CD4-positive, alpha-beta memory T cell (primary cell): ENCODE data around the gene PBRM1. TPM values are rescaled to one million over a fixed set of nuclear protein-coding genes. Genes with fewer than 3 reads are reported as not detected.

Source experiments
- CTCF ChIA-PET: fragments of 350-600 bp; sonication (Branson Sonifier 250); formaldehyde crosslinking; loops from one replicate; lab custom pipeline; 2021; ENCODE audit warnings: inconsistent platforms; ENCODE audit not compliant: partially characterized antibody; lab: Charles Lee
- POLR2A ChIA-PET: fragments of 350-600 bp; sonication (Branson Sonifier 250); formaldehyde crosslinking; loops from one replicate; lab custom pipeline; 2021; ENCODE audit not compliant: partially characterized antibody; lab: Charles Lee
- DNase-seq, 5 donors: peaks; one replicate each; pipeline versions ENCODE4 v3.0.0 to v3.0.0-alpha.2; 2020 to 2022; ENCODE audit warnings: mixed read lengths in 1 of 5
- H3K27ac ChIP-seq: one replicate; pipeline ENCODE4 v1.7.0; 2013; ENCODE audit warnings: low read depth, low read length
- H3K27me3 ChIP-seq: 2 replicates; pipeline ENCODE4 v1.7.0; 2013; ENCODE audit warnings: mild to moderate bottlenecking, low read length, moderate library complexity; ENCODE audit not compliant: insufficient read depth
- H3K36me3 ChIP-seq: 2 replicates; pipeline ENCODE4 v1.7.0; 2013; ENCODE audit warnings: mild to moderate bottlenecking, low read length, moderate library complexity; ENCODE audit not compliant: insufficient read depth
- H3K4me1 ChIP-seq: 2 replicates; pipeline ENCODE4 v1.7.0; 2013; ENCODE audit warnings: mild to moderate bottlenecking, low read length, moderate library complexity; ENCODE audit not compliant: insufficient read depth
- H3K4me3 ChIP-seq, 2 donors: one replicate each; pipeline ENCODE4 v1.7.0; 2013; ENCODE audit warnings: low read length in 2 of 2, mild to moderate bottlenecking in 1 of 2
- H3K9me3 ChIP-seq, 2 donors: one replicate each; pipeline ENCODE4 v1.7.0; 2013; ENCODE audit warnings: low read length in 2 of 2, control low read depth in 1 of 2; ENCODE audit not compliant: control insufficient read depth in 1 of 2
- H3K27ac Mint-ChIP-seq, 7 donors: one replicate each; pipeline ENCODE4 v1.8.0; 2020 to 2021; ENCODE audit warnings: mixed read lengths in 7 of 7, mild to moderate bottlenecking in 6 of 7, inconsistent platforms in 3 of 7, moderate library complexity in 3 of 7
- H3K27me3 Mint-ChIP-seq, 2 donors: one replicate each; pipeline ENCODE4 v1.8.0; 2020 to 2021; ENCODE audit warnings: mixed read lengths in 2 of 2
- H3K36me3 Mint-ChIP-seq, 2 donors: one replicate each; pipeline ENCODE4 v1.8.0; 2020 to 2021; ENCODE audit warnings: mixed read lengths in 2 of 2, inconsistent platforms in 1 of 2, mild to moderate bottlenecking in 1 of 2
- H3K4me1 Mint-ChIP-seq, 4 donors: one replicate each; pipeline ENCODE4 v1.8.0; 2020 to 2021; ENCODE audit warnings: mixed read lengths in 4 of 4, mild to moderate bottlenecking in 1 of 4
- H3K4me3 Mint-ChIP-seq, 8 donors: one replicate each; pipeline ENCODE4 v1.8.0; 2020 to 2021; ENCODE audit warnings: mixed read lengths in 8 of 8, mild to moderate bottlenecking in 7 of 8, moderate library complexity in 6 of 8, inconsistent platforms in 3 of 8
- H3K9me3 Mint-ChIP-seq, 8 donors: one replicate each; pipeline ENCODE4 v1.8.0; 2020 to 2021; ENCODE audit warnings: mixed read lengths in 8 of 8, mild to moderate bottlenecking in 5 of 8, inconsistent platforms in 3 of 8, moderate library complexity in 1 of 8
- intact Hi-C: fragments of 100-400 bp; cut with micrococcal nuclease; formaldehyde crosslinking; loops from one replicate; pipeline ENCODE4 v1.15.1; 2023
- polyA plus RNA-seq, 2 donors: library from polyadenylated mRNA; unstranded; fragments of 300-500 nt; fragmentation: Illumina TruSeq; gene quantifications; one replicate each; pipeline ENCODE4 v1.2.3, GENCODE V29; 2021
- total RNA-seq, 2 experiments: library from RNA; stranded (reverse); gene quantifications; one replicate each; pipeline ENCODE4 v1.2.3, GENCODE V29; 2021

PBRM1 gene
- total and polyA plus RNA-seq, 4 experiments from 2014 or later: 67.9 to 91.6 (median 76.3) TPM

- Mint-ChIP-seq H3K27me3 (no peaks in the 10 kb centered on the region), H3K4me3 (no peak overlapping the region), H3K4me1 (peaks cover 1 to 5% (median 3%) of the 10 kb centered on the region in 4 donors), H3K9me3 (no peaks in the 10 kb centered on the region), H3K36me3 (peaks cover 7 to 20% of the 10 kb centered on the region in 2 donors), H3K27ac (no peak overlapping the region)
- Histone ChIP-seq H3K9me3 (no peaks in the 10 kb centered on the region), H3K27ac (no peak overlapping the region), H3K4me3 (no peak overlapping the region), H3K36me3 (peaks cover 13% of the 10 kb centered on the region), H3K27me3 (no peaks in the 10 kb centered on the region), H3K4me1 (no peaks in the 10 kb centered on the region)
- intact Hi-C loops: no loop called here
- no peak for DNase-seq
- ChIA-PET POLR2A (no interaction called here), CTCF (no interaction called here)
Measured at GRCh38 chr3:52495777-52496602, 189.7 kb downstream of the PBRM1 start.

Other genes starting within 250 kb of the PBRM1 start
- gene SEMA3G, start 240.8 kb downstream of the PBRM1 start, total RNA-seq: under 1 TPM; 0.17 to 0.22 TPM
- under 1 TPM in 1 of 2 donors, not detected in 1; 0.29 TPM for gene SEMA3G, start 240.8 kb downstream of the PBRM1 start, polyA plus RNA-seq
- gene TNNC1, start 231.9 kb downstream of the PBRM1 start, total RNA-seq: 1 to 10 TPM; 5.3 to 7.1 TPM
- under 1 TPM in 1 of 2 donors, not detected in 1; 0.92 TPM for gene TNNC1, start 231.9 kb downstream of the PBRM1 start, polyA plus RNA-seq
- 100 to 1,000 TPM; 189 to 205 TPM for gene NISCH, start 230.3 kb downstream of the PBRM1 start, total RNA-seq
- gene NISCH, start 230.3 kb downstream of the PBRM1 start, polyA plus RNA-seq: 10 to 100 TPM; 10.2 to 25.8 TPM
- gene STAB1, start 190.6 kb downstream of the PBRM1 start, total RNA-seq: 10 to 100 TPM; 11.3 to 13.9 TPM
- gene STAB1, start 190.6 kb downstream of the PBRM1 start, polyA plus RNA-seq: not detected
- 1 to 10 TPM; 5.5 to 5.8 TPM for gene NT5DC2, start 152.1 kb downstream of the PBRM1 start, total RNA-seq
- 1 to 10 TPM in 1 of 2 donors, not detected in 1; 1.3 TPM for gene NT5DC2, start 152.1 kb downstream of the PBRM1 start, polyA plus RNA-seq
- 10 to 100 TPM; 12.1 to 13.2 TPM for gene UQCC5, start 149.3 kb downstream of the PBRM1 start, total RNA-seq
- 10 to 100 TPM; 26.5 to 27.1 TPM for gene UQCC5, start 149.3 kb downstream of the PBRM1 start, polyA plus RNA-seq
- 10 to 100 TPM; 80.3 to 88.4 TPM for gene GNL3, start 119 bp upstream of the PBRM1 start, total RNA-seq
- 10 to 100 TPM; 47.9 to 70.1 TPM for gene GNL3, start 119 bp upstream of the PBRM1 start, polyA plus RNA-seq
- 10 to 100 TPM; 49.7 to 49.9 TPM for gene GLT8D1, start 19.9 kb upstream of the PBRM1 start, total RNA-seq
- 10 to 100 TPM; 61.1 to 68.8 TPM for gene GLT8D1, start 19.9 kb upstream of the PBRM1 start, polyA plus RNA-seq
- 10 to 100 TPM; 90.5 to 94.7 TPM for gene SPCS1, start 20.2 kb upstream of the PBRM1 start, total RNA-seq
- gene SPCS1, start 20.2 kb upstream of the PBRM1 start, polyA plus RNA-seq: 100 to 1,000 TPM; 315 to 331 TPM
- 10 to 100 TPM; 26.8 to 27.9 TPM for gene NEK4, start 85.0 kb upstream of the PBRM1 start, total RNA-seq
- gene NEK4, start 85.0 kb upstream of the PBRM1 start, polyA plus RNA-seq: 10 to 100 TPM in 1 of 2 donors, 1 to 10 TPM in 1; 7.0 to 12.9 TPM
- gene ITIH1, start 91.7 kb upstream of the PBRM1 start, total RNA-seq: not detected
- not detected for gene ITIH1, start 91.7 kb upstream of the PBRM1 start, polyA plus RNA-seq
- not detected for gene ITIH3, start 108.9 kb upstream of the PBRM1 start, total RNA-seq
- not detected for gene ITIH3, start 108.9 kb upstream of the PBRM1 start, polyA plus RNA-seq
- 10 to 100 TPM; 50.5 to 50.7 TPM for gene ITIH4, start 144.8 kb upstream of the PBRM1 start, total RNA-seq
- 1 to 10 TPM in 1 of 2 donors, under 1 TPM in 1; 0.07 to 1.6 TPM for gene ITIH4, start 144.8 kb upstream of the PBRM1 start, polyA plus RNA-seq
- gene MUSTN1, start 149.1 kb upstream of the PBRM1 start, total RNA-seq: 1 to 10 TPM; 1.6 to 3.3 TPM
- not detected for gene MUSTN1, start 149.1 kb upstream of the PBRM1 start, polyA plus RNA-seq
- gene STIMATE, start 211.6 kb upstream of the PBRM1 start, total RNA-seq: 10 to 100 TPM; 54.9 to 58.6 TPM
- 1 to 10 TPM; 7.7 to 9.0 TPM for gene STIMATE, start 211.6 kb upstream of the PBRM1 start, polyA plus RNA-seq